ENCODE data around the gene SNCA.

The SNCA gene

DNA sequence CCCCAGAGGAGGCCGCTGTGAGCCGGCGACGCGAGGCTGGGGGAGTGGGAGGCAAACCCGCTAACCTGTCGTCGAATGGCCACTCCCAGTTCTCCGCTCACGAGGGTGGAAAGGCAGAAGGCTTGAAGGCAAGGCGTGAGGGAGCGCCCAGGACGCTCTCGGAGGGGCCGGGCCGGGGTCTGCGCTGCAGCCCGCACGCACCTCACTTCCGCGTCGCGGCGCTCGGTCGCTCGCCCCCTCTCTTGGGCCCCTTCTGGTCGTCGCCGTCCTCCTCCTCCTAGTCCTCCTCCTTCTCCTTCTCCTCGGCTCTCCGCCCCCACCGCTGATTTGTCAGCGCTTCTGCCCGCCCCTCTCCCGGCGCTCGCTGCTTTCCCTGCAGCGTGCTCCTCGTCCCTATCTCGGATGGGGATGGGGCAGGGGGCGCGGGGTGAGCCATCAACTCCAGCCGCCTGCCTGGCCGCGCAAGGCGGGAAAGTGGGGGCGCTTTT is at the start of gene SNCA:
TSS of gene SNCA (minus strand) at position 265 of the 488 bp plus-strand sequence. CDS start 1,494 bp downstream, outside the sequence.
- DNase-seq (ENCODE audit: low read depth in 2 of 2), result peak in 1 of 2 donors; percentile 11

DNA sequence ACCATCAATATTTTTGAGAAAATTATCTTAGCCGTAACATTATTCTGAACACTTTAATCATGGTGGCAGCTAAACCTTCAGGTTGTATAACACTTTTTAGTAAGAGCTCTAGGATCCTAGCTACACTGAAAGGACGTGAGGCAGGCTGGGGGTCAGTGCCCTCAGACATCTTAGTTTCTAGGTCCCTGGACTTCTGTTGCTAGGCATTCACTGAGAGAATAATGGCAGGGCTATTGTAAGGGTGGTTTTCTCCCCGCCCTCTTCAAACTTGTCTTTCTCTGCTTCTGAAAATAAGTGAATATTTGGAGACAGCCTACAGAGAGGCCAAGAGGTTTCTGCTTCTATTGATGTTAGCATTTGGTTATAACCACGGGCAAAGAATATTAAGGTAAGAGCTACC is 42.3 kb upstream of the SNCA start:
- no peak for DNase-seq (ENCODE audit: low read depth in 2 of 2)

DNA sequence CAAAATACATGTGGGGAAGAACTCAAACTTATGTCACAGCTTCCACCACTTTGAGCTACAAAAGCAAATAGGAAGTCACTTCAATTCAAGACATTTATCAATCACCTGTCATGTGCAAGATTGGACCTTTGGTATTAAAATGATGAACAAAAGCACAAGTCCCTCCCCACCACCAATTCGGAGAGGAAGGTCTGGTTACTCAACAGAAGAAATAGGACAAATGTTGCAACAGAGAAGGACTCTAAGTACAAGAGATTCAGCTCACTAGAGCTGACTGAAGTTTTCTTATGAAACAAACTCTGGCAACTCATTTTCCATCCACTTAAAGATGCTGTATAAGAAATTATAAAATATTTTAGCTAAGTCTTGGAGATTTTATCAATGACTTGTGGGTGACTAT is 41.6 kb upstream of the SNCA start:
- no peak for DNase-seq (ENCODE audit: low read depth in 2 of 2)

DNA sequence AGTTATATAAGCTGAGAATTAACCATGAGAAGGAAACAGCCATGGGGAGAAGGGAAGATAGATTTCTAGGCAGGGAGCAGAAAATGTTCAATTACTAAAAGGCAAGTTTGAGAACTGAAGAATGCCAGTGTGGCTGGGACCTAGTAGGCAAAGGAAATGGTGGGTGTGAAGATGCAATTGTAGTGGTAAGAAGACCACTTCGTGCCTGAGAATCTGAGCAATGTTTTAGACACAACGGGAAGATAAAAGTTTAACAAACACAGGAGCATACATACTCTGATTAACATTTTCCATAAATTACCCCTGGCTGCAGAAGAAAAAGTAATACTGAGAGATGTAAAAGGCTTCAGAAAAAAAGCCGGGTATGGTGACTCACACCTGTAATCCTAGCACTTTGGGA is 39.6 kb upstream of the SNCA start:
- no peak for DNase-seq (ENCODE audit: low read depth in 2 of 2)

DNA sequence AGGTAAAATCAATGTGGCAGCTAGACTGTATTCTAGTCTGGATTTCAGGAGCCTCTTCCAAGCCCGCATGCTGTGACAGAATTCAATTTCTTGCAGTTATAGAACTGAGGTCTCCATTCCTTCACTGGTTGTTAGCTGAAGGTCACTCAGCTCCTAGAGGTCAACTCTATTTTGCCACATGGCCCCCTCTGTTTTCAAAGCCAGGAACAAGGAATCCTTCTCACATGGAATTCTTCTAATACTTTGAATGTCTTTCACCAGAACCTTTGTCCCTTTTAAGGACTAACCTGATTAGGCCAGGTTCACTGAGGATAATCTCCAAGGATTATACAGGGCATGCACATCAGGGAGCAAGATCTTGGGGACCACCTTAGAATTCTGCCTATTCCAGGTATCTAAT is 34.2 kb upstream of the SNCA start:
- no peak for DNase-seq (ENCODE audit: low read depth in 2 of 2)

DNA sequence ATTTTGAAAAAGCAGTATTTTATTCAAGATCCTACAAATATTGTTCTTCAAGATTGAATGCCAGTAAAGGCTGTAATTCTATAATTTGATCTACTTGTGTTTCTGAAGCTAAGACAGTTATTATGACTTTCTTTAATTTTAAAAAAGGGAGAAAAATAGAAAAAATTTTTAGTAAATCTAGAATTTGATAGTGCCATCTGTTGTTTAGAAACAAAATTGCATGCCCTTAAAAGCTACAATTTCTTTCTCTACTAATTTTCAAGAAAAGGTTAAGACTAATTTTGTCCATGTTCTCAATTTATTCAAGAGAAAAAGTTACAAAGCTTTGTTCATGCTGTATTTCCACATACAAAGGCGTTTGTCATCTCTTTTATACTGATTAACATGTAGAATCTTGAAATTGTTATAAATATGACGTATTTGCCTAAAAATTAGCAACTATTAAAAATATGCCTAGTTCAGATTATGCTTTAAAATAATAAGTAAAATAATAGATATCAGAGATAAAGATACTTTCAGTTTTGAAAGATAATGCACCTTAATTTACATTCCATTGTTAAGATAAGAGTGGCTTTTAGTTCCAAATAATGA is 32.1 kb upstream of the SNCA start:
- DNase-seq (ENCODE audit: low read depth in 2 of 2), result no peak

DNA sequence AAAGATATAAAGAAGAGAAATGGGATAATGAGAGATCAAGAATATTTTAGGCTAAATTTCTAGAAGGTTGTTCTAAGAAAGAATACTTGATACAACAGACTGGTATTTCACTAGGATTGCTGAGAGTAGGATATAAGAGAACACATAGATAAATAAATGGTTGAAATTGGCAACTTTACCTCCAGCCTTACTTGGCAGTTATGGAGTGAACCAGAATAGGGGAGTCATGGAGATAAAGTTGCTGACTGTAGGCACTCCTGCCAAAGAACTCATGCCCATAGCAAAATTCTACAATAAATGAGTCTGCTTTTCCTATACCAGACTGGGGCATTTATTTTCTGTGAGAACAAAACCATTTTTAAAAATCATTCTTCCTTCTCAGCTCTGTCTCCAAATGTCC is 31.3 kb upstream of the SNCA start:
- DNase-seq (ENCODE audit: low read depth in 2 of 2), result no peak

DNA sequence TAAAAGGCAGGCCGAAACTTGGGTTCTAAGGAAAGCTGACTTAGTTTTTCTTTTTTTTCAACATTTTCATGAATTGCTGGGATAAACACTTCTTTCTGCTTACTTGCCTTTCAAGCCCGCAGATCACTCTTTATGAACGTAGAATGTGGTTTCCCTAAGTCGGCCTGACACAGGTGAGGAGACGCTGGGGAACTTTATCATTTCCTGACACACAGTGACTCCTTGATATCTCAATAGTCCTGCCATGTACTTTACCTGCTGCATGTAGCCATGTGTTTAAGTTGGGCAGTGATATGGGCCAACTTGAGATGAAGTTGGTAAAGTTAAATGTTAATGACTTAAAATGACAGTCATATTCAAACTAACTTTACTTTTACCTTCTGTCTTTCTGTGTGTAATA is 26.6 kb upstream of the SNCA start:
- DNase-seq (ENCODE audit: low read depth in 2 of 2), result no peak

DNA sequence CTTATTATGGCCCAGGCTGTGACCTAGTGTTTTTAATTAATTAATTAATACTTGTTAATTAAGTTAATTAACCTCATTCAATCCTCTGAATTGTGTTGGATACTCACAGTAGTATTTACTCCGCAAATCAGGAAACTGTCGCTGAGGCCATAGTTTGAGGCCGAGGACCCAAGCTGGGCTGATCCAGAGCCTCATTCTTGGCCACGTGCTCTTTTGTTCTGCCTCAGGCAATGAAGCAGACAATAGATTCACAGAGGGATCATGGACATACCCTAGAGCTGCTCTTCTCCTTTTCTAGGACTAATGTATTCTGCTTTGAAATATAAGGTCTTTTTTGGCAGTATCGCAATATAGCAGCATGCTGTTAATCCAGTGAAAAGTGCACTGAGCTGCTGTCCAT is 24.0 kb upstream of the SNCA start:
- DNase-seq (ENCODE audit: low read depth in 2 of 2), result no peak

DNA sequence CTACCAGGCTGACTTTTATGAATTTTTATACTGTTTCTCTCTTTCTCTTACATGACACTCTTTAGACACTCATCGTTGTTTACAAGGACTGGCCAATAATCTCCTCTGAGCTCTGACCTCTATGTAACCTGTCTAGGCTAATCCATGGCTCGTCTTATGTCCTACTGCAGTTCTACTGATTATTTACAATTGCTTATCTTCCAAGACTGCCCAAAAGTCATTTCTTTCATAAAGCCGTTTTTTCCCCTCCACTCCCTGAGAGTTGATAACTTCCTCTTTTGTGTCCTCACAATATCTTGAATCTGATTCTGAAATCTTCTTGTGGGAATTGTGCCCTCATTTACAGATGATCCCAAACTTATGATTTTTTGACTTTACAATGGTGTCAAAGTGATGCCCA is 18.3 kb upstream of the SNCA start:
- DNase-seq (ENCODE audit: low read depth in 2 of 2), result no peak

DNA sequence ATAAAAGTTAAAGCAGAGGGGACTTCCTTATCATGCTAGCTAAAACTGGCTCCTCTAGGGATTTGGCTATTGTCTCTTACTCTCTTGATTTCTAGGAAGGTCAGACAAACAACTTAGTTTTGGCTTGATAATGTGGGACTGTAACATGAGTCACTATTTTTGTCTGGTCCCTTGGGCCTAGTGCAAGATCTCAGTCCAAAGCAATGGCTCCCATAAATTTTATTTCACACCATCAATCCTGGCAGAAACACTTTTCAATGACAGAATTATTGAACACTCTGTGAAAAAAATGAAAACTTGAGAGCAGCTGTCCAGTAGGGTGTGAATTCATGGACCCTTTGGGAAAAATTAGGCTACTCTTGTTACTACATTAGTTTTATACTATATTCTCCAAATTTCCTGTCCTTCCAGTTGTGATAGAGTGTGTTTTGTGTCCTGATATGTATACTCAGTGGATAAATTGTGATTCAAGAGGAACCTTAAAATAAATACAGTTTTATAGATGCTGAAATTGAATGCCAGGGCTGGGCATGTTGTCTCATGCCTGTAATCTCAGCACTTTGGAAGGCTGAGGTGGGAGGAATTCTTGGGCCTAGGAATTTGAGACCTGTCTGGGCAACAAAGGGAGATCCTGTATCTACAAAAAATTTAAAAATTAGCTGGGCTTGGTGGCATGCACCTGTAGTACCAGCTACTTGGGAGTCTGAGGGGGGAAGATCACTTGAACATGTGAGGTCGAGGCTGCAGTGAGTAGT is 10.8 kb upstream of the SNCA start:
- DNase-seq (ENCODE audit: low read depth in 2 of 2), result no peak

DNA sequence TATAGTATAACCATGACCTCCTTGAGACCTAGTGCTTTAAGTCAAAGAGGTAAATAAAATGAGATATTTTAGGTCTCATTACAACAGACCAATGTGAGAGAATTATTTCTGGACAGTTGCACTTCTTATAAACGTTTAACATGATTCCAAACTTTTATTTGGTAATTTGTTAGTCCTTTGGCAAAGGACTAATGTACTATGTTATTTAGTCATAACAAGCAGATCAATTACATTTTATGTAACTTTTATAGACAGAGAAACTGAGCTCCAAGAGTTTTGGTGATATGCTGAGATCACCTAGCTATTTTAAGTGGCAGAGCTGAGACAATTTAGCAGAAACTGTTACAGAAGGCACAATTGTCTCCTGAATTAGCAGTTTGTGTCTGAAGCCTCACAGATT is 2.6 kb upstream of the SNCA start:
- DNase-seq (ENCODE audit: low read depth in 2 of 2), result no peak

DNA sequence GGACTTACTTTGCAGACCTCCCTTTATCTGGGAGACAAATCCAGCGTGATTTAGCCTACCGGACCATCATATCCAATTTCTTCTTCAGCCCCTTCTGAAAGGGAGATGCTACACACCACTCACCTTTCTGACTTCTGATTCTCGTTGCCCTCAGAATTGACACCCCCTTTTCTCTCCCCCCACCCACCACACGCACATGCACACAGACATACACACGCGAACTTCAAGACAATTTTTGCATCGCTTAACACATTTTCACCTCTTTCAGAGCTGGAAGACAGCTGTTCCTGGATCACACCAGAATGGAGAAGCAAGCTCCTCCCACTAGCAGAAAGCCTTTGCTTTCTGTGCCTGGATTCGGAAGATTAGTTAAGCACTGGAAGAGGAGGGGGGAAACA is 1.0 kb upstream of the SNCA start:
- DNase-seq (ENCODE audit: low read depth in 2 of 2), result no peak

DNA sequence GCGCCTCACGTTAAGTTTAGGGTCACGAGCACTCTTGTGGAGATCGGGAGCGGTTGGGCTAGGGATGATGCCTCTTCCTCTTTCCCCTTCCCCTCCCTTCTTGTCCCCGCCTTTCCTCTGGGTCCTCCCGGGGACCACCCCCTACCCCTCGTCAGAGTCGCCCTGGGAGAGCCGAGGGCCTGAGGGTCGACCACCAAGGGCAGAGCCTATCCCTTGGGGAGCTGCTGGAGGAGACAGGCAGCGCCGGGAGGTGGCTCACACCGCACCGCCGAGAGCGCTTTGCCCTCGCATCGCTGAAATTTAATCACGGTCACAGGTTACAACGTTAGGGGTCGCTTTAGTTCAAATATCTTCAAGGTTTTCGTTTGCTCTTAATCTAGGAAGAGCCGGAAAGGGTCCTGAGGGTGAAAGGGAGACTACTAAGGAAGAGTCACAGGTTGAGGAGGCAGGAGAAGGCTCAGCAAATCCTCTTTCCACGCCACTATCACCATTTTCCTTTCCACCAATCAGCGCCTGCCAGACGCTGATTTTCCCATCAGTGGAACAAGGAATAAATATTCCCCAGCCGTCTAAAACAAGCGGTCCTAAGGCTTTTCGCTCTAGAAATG is 528 bp upstream of the SNCA start:
- no peak for DNase-seq (ENCODE audit: low read depth in 2 of 2)

DNA sequence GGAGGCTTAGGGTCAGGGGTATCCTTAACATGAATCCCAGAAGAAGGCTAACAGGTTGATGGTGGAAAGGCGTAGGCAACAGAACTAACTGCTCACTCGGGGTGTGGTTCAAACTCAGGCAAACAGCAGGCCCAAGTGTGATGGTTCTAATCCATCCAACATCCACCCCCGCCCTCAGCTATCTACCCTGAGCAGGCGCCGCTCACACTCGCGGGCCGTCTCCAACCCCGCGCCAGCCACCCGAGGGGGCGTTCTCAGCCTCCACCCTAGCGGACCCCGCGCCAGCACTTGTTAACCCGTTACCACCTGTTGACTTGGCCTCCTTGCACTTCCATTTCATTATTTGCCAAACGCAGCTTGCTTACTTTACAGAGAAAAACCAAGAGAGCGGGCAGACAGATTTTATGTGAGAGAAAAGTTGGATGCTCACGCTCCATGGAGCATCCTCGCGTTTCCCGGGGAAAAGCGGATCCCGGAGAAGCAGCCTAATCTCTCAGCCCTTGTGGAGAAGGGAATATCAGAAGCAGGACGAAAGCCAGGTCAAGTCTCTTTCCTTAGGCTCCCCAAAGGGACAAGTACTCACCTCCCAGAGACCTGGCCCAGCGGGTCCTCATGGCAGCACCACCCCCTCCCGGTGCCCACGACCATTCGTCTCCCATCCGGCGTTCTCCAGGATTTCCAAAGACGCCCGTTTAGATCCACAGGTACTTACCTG is 773 bp downstream of the SNCA start:
- no peak for DNase-seq (ENCODE audit: low read depth in 2 of 2)

DNA sequence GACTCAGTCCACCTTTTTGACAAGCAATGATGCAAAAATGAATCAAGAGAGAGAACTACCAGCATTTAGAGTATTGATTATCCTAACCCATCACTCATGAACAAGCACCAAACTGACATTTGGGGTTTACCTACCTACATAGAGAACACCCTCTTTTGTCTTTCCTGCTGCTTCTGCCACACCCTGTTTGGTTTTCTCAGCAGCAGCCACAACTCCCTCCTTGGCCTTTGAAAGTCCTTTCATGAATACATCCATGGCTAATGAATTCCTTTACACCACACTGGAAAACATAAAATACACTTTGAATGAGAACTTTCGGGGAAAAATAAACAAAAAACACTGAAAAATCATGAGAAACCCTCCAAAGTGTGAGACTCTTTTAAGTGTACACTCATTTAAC is 1.5 kb downstream of the SNCA start:
- no peak for DNase-seq (ENCODE audit: low read depth in 2 of 2)

DNA sequence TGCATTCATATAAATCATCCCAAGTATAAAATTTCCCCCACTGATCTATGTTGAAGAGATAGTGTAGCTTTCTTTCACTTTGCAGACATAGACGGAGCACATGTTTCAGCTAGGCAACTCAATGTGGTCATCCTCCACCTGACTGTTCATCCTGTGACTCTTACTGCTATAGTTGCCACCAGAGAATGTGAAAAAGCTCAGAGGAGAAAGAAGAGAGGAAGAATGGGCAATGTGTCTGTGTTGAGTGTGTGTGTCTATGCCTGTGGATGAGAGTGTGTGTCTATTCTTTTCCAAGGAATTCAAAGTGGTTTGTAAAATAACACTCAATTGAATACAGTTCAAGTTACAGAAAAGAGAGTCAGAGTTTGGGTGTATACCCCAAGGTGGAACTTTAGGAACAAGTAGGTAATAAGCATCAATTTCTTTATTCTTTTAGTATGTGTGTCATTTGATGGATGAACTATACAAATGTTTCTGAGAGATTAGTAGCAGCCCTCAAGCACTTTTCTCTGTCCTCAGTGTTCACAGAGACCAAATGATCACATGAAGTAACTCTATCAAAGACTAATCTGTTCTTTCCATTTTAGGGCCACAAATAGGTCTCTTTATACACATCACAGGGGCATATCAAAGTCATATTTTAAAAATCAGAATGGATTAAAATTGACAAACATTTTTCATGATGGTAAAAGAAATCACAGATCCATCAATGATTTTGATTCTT is 2.3 kb downstream of the SNCA start:
- no peak for DNase-seq (ENCODE audit: low read depth in 2 of 2)

DNA sequence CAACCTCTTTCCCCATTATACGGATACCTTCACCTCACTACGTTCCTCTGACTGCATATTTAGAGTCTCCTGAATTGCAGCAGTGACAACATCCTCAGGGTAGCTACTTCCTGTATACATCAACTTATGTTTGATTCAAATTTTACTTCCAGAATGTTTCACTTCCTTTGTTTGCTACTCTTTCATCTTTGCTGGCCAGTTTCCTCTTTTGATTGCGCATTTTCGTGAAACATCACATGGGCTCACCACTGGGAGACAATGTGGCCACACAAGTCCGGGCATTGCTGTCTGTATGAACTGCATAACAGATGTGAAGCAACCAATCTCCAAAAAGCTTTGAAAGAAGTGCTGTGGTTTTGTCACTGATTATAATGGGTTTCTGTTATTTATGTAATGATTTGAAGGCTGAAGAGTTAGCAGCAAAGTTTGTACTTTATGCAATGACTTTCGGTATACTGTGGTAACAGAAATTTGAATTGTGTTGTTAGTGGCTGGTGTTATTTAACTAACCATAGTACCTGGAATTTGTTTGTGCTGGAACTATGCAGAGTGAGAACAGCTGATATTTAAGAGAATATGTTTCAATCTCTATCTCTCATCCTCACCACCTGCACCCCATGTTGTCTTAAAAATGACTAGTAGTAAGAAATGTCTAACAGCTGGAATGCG is 7.4 kb downstream of the SNCA start:
- no peak for DNase-seq (ENCODE audit: low read depth in 2 of 2)

DNA sequence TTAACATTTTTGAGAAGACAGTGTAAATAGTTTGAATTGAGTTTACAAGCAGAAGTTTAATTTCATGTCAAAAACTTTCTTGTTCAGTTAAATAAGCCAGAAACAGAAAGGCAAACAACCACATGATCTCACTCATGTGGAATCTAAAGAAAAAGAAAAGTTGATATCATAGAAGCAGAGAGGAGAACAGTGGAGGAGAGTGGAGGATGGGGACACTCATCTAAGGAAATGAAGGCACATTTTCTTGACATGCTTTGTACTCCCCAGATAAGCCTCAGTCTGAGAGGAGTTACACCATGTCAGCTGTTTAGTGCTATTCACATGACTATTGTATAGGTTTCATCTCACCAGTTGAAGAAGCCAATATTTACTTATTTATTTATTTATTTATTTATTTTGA is 13.5 kb downstream of the SNCA start:
- DNase-seq (ENCODE audit: low read depth in 2 of 2), result no peak

DNA sequence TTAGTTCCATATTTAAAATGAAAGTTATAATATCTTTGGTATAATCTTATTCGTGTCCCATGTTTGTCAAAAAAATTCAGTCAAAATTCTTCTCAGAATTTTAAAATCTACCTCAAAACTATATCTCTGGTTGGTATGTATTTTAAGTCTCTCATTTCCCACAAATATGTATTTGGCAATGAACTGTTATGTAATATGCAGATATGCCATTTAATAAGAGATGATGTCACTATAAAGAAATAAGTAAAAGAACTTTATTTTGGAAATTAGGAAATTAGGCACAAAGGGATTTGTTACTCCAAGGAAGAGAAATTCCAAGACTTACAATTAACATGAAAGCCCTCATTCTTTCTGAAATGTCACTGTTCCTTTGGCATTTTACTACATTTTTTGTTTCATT is 15.3 kb downstream of the SNCA start:
- DNase-seq (ENCODE audit: low read depth in 2 of 2), result no peak

DNA sequence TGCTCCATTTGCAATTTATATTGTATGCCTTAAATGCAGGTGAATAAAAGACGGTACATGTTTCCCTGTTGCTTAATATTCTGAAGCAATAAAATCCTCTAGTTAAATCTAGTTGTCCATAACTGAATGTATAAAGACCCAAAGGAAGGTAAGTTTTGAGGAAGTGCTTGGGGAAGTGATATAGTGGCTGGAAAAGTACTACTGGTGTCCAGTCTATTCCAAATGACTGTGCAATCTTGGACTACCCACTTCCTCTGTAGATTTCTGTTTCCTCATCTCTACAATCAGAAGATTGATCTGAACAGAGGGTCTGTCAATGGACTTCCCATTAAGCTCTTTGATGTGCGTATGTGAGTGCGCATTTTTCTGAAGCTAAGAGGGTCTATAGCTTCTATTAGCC is 17.0 kb downstream of the SNCA start:
- DNase-seq (ENCODE audit: low read depth in 2 of 2), result no peak
